COLO668 (cell line): Measurements from ENCODE around the gene HIBCH.
A peak's percentile ranks its signal among the peaks of the same experiment; 100 is the strongest.
"Not testable (repeated sequence)": the region's sequence is repeated elsewhere in the genome, so short reads cannot be mapped to it uniquely, and the experiment has no call there.

Experiments
- DNase-seq: peaks from one replicate; lab custom pipeline; 2025; ENCODE audit not compliant: unreplicated experiment; lab: John Stamatoyannopoulos, UW

The HIBCH gene

GRCh38 chr2:190254063-190254850 lies 65.4 kb downstream of the HIBCH start:
- no peak for DNase-seq

- no peak for DNase-seq
Measured at GRCh38 chr2:190250421-190250820, 69.2 kb downstream of the HIBCH start.

GRCh38 chr2:190235551-190236075 lies 84.0 kb downstream of the HIBCH start:
- DNase-seq: no peak

GRCh38 chr2:190235101-190235500 lies 84.5 kb downstream of the HIBCH start:
- no peak for DNase-seq

- DNase-seq: not testable (repeated sequence)
Measured at GRCh38 chr2:190223989-190224388, 95.6 kb downstream of the HIBCH start.

- not testable (repeated sequence) for DNase-seq
Measured at GRCh38 chr2:190222745-190223144, 96.9 kb downstream of the HIBCH start.

- no peak for DNase-seq
Measured at GRCh38 chr2:190221429-190221828, 98.2 kb downstream of the HIBCH start.

GRCh38 chr2:190219186-190219585 lies 100.4 kb downstream of the HIBCH start:
- DNase-seq: no peak

- no peak for DNase-seq
Measured at GRCh38 chr2:190217616-190218015, 102.0 kb downstream of the HIBCH start.

- peak; percentile 96 for DNase-seq
Measured at GRCh38 chr2:190216829-190217228, 102.8 kb downstream of the HIBCH start.

GRCh38 chr2:190215620-190216019 lies 104.0 kb downstream of the HIBCH start:
- DNase-seq: no peak

- DNase-seq: no peak
Measured at GRCh38 chr2:190214426-190215194, 105.0 kb downstream of the HIBCH start.

- no peak for DNase-seq
Measured at GRCh38 chr2:190213441-190214335, 105.9 kb downstream of the HIBCH start.

GRCh38 chr2:190210471-190210870 lies 109.2 kb downstream of the HIBCH start:
- DNase-seq: no peak

- DNase-seq: no peak
Measured at GRCh38 chr2:190209559-190209958, 110.1 kb downstream of the HIBCH start.

- no peak for DNase-seq
Measured at GRCh38 chr2:190207930-190208329, 111.7 kb downstream of the HIBCH start.

- DNase-seq: no peak
Measured at GRCh38 chr2:190205657-190206056, 114.0 kb downstream of the HIBCH start.

GRCh38 chr2:190202604-190203003 lies 117.0 kb downstream of the HIBCH start:
- DNase-seq: no peak

GRCh38 chr2:190202018-190202417 lies 117.6 kb downstream of the HIBCH start:
- DNase-seq: no peak

GRCh38 chr2:190200603-190201002 lies 119.0 kb downstream of the HIBCH start:
- DNase-seq: no peak

- DNase-seq: no peak
Measured at GRCh38 chr2:190199530-190199929, 120.1 kb downstream of the HIBCH start.
